B cell (primary cell): Measurements from ENCODE around the gene UGT3A1. TPM values are rescaled to one million over a fixed set of nuclear protein-coding genes. Genes with fewer than 3 reads are reported as not detected.
"Not testable (repeated sequence)": the region's sequence is repeated elsewhere in the genome, so short reads cannot be mapped to it uniquely, and the experiment has no call there.

Experiments
- ATAC-seq: fragments of 200-7000 bp; cut with Tn5 transposase; one replicate; pipeline ENCODE4 v1.10.0; 2021; ENCODE audit warnings: low read depth, mild to moderate bottlenecking, moderate number of reproducible peaks, moderate library complexity
- CTCF ChIA-PET: fragments of 350-600 bp; sonication (Branson Sonifier 250); formaldehyde crosslinking; loops from one replicate; lab custom pipeline; 2021; ENCODE audit warnings: antibody characterized with exemption, inconsistent platforms; lab: Charles Lee
- POLR2A ChIA-PET: fragments of 350-600 bp; sonication (Branson Sonifier 250); formaldehyde crosslinking; loops from one replicate; lab custom pipeline; 2021; ENCODE audit warnings: antibody characterized with exemption; lab: Charles Lee
- DNase-seq: peaks from one replicate; pipeline ENCODE4 v3.0.0; 2013
- H2AFZ ChIP-seq: 2 replicates; pipeline ENCODE4 v1.6.1; 2012; ENCODE audit warnings: mild to moderate bottlenecking, low read depth, low read length; ENCODE audit not compliant: insufficient read depth, poor library complexity, severe bottlenecking
- H3K27ac ChIP-seq, 2 donors: 1 replicate in 1 of 2; 2 replicates in 1 of 2; pipeline ENCODE4 v1.5.1; 2012 to 2013; ENCODE audit warnings: low read length in 2 of 2, mild to moderate bottlenecking in 2 of 2, moderate library complexity in 1 of 2
- H3K27me3 ChIP-seq, 4 experiments: fragments of 200-600 bp in 1 of 4; sonication (generic) in 1 of 4; replicated peaks in 1 of 4; 1 replicate in 2 of 4; 2 replicates in 2 of 4; pipeline versions ENCODE4 v1.6.1 to v1.7.0; 2013 to 2016; ENCODE audit warnings: low read length in 3 of 4, mild to moderate bottlenecking in 2 of 4, mixed read lengths in 1 of 4, moderate library complexity in 1 of 4; ENCODE audit not compliant: insufficient read depth in 4 of 4, control insufficient read depth in 3 of 4; ENCODE audit errors: control extremely low read depth in 1 of 4
- H3K36me3 ChIP-seq, 2 experiments: replicated peaks in 1 of 2; 1 replicate in 1 of 2; 2 replicates in 1 of 2; pipeline versions ENCODE4 v1.6.1 to v1.7.1; 2013; ENCODE audit warnings: low read length in 1 of 2; ENCODE audit not compliant: insufficient read depth in 2 of 2, control insufficient read depth in 1 of 2; ENCODE audit errors: control extremely low read depth in 1 of 2, extremely low read depth in 1 of 2
- H3K4me1 ChIP-seq, 2 donors: fragments of 200-600 bp in 1 of 2; sonication (generic) in 1 of 2; 1 replicate in 1 of 2; 2 replicates in 1 of 2; pipeline versions ENCODE4 v1.5.1 to v1.6.1; 2013 to 2017; ENCODE audit warnings: low read length in 2 of 2; ENCODE audit not compliant: control insufficient read depth in 2 of 2, insufficient read depth in 2 of 2
- H3K4me2 ChIP-seq: replicated peaks from 2 replicates; pipeline ENCODE3; 2012; ENCODE audit warnings: mild to moderate bottlenecking, low read depth, low read length; ENCODE audit not compliant: poor library complexity, severe bottlenecking
- H3K4me3 ChIP-seq, 5 experiments: fragments of 200-600 bp in 1 of 5; sonication (generic) in 1 of 5; 1 replicate in 3 of 5; 2 replicates in 2 of 5; pipeline versions ENCODE4 v1.5.1 to v1.7.0; 2011 to 2016; ENCODE audit warnings: low read length in 4 of 5, mild to moderate bottlenecking in 4 of 5, low read depth in 2 of 5, control low read depth in 1 of 5, moderate library complexity in 1 of 5; ENCODE audit not compliant: insufficient read depth in 1 of 5; ENCODE audit errors: control extremely low read depth in 1 of 5, extremely low read depth in 1 of 5
- H3K79me2 ChIP-seq: fragments of 200-600 bp; sonication (generic); one replicate; pipeline ENCODE4 v1.6.0; 2016; ENCODE audit warnings: low read length; ENCODE audit not compliant: control insufficient read depth, insufficient read depth
- H3K9ac ChIP-seq: fragments of 200-600 bp; sonication (generic); 2 replicates; pipeline ENCODE4 v1.6.1; 2017; ENCODE audit warnings: mild to moderate bottlenecking, low read length, moderate library complexity
- H3K9me3 ChIP-seq, 3 donors: one replicate each; pipeline versions ENCODE4 v1.6.1 to v1.7.1; 2013; ENCODE audit warnings: low read length in 2 of 3; ENCODE audit not compliant: control insufficient read depth in 2 of 3, insufficient read depth in 1 of 3; ENCODE audit errors: control extremely low read depth in 1 of 3
- H4K20me1 ChIP-seq: 2 replicates; pipeline ENCODE4 v1.6.0; 2012; ENCODE audit warnings: mild to moderate bottlenecking, low read length; ENCODE audit not compliant: insufficient read depth, control insufficient read depth, poor library complexity, severe bottlenecking
- H3K27ac Mint-ChIP-seq: one replicate; pipeline ENCODE4 v1.8.0; 2021; ENCODE audit warnings: mixed read lengths
- H3K27me3 Mint-ChIP-seq: one replicate; pipeline ENCODE4 v1.8.0; 2021; ENCODE audit warnings: mixed read lengths
- H3K4me1 Mint-ChIP-seq: one replicate; pipeline ENCODE4 v1.8.0; 2021; ENCODE audit warnings: mixed read lengths
- H3K4me3 Mint-ChIP-seq: one replicate; pipeline ENCODE4 v1.8.0; 2021; ENCODE audit warnings: mixed read lengths
- H3K9me3 Mint-ChIP-seq: one replicate; pipeline ENCODE4 v1.8.0; 2022; ENCODE audit warnings: mixed read lengths; ENCODE audit not compliant: insufficient read depth
- CTCF ChIP-seq: fragments of 200-600 bp; IDR thresholded peaks from one replicate; pipeline ENCODE4 v1.8.0; 2022; ENCODE audit warnings: antibody characterized with exemption, mild to moderate bottlenecking
- EZH2 ChIP-seq: IDR thresholded peaks from 2 replicates; pipeline ENCODE4 v1.6.1; 2012; ENCODE audit warnings: borderline replicate concordance, low read depth, mild to moderate bottlenecking, moderate library complexity, low read length; ENCODE audit not compliant: insufficient read depth, poor library complexity, severe bottlenecking
- WGBS: methylation state at CpG from one replicate; pipeline ENCODE4 v1.1.5; 2013; ENCODE audit warnings: missing lambda C conversion rate; ENCODE audit not compliant: insufficient coverage; 5-methylcytosine and 5-hydroxymethylcytosine counted together
- intact Hi-C: fragments of 100-400 bp; cut with micrococcal nuclease; formaldehyde crosslinking; loops from one replicate; pipeline ENCODE4 v1.10.0; 2022
- polyA plus RNA-seq: library from polyadenylated mRNA; depleted of rRNA; stranded (reverse); fragments of >200 nt; gene quantifications from 2 replicates; pipeline ENCODE4 v1.2.3, GENCODE V29; 2012
- total RNA-seq, 2 donors: library from RNA; stranded (reverse); fragments of 120-200 nt in 1 of 2; gene quantifications; 1 replicate in 1 of 2; 2 replicates in 1 of 2; pipeline versions ENCODE4 v1.2.3 to v1.2.4, GENCODE V29; 2013 to 2022

The UGT3A1 gene
- total and polyA plus RNA-seq, 2 donors (not counting 1 experiment from before 2014, with no cell fraction given) = not detected

DNA sequence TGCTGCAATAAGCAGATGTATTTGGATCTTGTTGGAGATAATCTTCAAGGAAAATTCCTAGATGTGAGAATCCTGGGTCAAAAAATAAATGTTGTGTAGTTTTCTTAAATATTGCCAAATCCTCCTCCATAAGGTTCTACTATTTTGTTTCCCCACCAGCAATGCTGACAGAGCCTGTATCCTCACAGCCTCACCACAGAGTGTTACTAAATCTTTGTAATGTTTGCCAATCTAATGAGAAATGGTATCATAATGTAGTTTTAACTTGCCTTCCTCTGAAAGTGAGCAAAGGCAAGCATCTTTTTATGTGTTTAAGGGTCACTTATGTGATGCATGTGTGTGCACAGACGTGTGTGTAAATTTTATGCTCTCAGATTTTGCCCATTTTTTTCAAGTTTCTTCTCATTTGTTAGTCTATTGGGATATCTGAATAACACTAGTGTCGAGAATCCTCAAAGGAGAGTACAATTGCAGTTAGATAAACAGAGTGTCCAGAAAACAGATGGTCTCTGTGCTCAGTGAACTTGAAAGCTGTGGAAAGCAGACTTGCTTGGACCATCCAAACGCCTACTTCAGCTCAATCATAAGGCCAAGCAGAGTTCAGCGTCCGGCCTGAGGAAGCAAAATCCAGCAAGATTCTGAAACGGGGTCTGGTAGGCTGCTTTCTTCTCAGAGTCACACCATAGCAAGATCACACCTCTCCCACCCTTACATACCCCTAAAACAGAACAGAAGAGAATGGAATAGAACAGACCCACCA lies 35.7 kb upstream of the UGT3A1 start:
- DNase-seq = no peak
- Histone ChIP-seq H3K9me3 (peaks cover 0 to 2% (median 0%) of the 10 kb centered on the region in 3 donors), H3K36me3 (no peaks in the 10 kb centered on the region), H3K27me3 (no peaks in the 10 kb centered on the region), H3K4me1 (no peaks in the 10 kb centered on the region), H3K27ac (no peak overlapping the region), H3K79me2 (no peaks in the 10 kb centered on the region), H2AFZ (no peak overlapping the region), H3K9ac (no peak overlapping the region), H3K4me2 (no peak overlapping the region), H3K4me3 (no peak overlapping the region), H4K20me1 (no peaks in the 10 kb centered on the region)
- H3K9me3 Mint-ChIP-seq = peaks cover 8% of the 10 kb centered on the region
- ChIA-PET POLR2A (no interaction called here), CTCF (no interaction called here)
- 93% methylated on average over 4 of the region's 6 CpGs for WGBS
- H3K4me3 Mint-ChIP-seq = no peak overlapping the region
- no peak overlapping the region for H3K27ac Mint-ChIP-seq
- intact Hi-C loops = no loop called here
- no peaks in the 10 kb centered on the region for H3K27me3 Mint-ChIP-seq
- TF ChIP-seq CTCF (no peak), EZH2 (no peak)
- ATAC-seq = no peak
- no peaks in the 10 kb centered on the region for H3K4me1 Mint-ChIP-seq

DNA sequence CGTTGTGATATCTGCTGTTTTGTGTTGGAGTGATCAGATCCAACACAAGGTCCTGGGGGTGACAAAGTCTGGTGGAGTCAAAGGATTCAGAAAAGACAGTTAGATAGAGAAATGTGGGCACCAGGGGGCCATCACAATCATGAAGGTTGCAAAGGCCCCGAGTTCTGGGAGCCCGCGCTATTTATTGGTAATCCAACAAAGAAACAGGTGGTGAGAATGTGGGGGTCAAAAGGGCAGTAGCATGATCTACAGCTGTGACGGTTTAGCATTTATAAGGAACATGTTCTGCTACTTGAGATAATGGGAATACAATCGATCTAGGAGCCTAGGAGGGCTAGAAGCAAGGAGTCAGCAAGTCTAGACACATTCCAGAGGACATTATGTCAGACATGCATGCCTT lies 31.1 kb upstream of the UGT3A1 start:
- POLR2A ChIA-PET, H3K27me3 Mint-ChIP-seq, ATAC-seq, CTCF ChIA-PET, H3K27me3 ChIP-seq, H3K9me3 ChIP-seq, DNase-seq, H3K4me2 ChIP-seq, H3K4me1 Mint-ChIP-seq, H3K36me3 ChIP-seq, H2AFZ ChIP-seq, H3K27ac Mint-ChIP-seq, intact Hi-C loops, H3K79me2 ChIP-seq, H4K20me1 ChIP-seq, H3K4me3 Mint-ChIP-seq, H3K4me3 ChIP-seq, H3K27ac ChIP-seq, H3K9ac ChIP-seq, H3K4me1 ChIP-seq: not testable (repeated sequence)
- 95% methylated on average over 6 of the region's 6 CpGs for WGBS
- peaks cover 10% of the 10 kb centered on the region for H3K9me3 Mint-ChIP-seq

GRCh38 chr5:36019584-36019983 lies 28.4 kb upstream of the UGT3A1 start:
- H3K4me1 Mint-ChIP-seq, H3K4me3 ChIP-seq, H3K4me1 ChIP-seq, H3K9ac ChIP-seq, DNase-seq, H4K20me1 ChIP-seq, POLR2A ChIA-PET, H3K36me3 ChIP-seq, H3K27ac Mint-ChIP-seq, H3K4me2 ChIP-seq, H3K4me3 Mint-ChIP-seq, intact Hi-C loops, H2AFZ ChIP-seq, CTCF ChIA-PET, H3K27me3 ChIP-seq, H3K79me2 ChIP-seq, H3K27ac ChIP-seq, ATAC-seq, H3K27me3 Mint-ChIP-seq: not testable (repeated sequence)
- WGBS = 83% methylated on average over 3 of the region's 5 CpGs
- peaks cover 20% of the 10 kb centered on the region for H3K9me3 Mint-ChIP-seq
- H3K9me3 ChIP-seq = peaks cover 0 to 11% (median 9%) of the 10 kb centered on the region in 3 donors
